Urothelium cell line (cell line): Measurements from ENCODE around the gene TUBB1.

ENCODE experiments used
- DNase-seq: peaks from one replicate; pipeline ENCODE4 v3.0.0; 2011; ENCODE audit warnings: low spot score, mixed read lengths
- FAIRE-seq: peaks from 2 replicates; lab custom pipeline; 2011; peaks lifted over from hg19 to GRCh38; lab: Jason Lieb, UNC

TUBB1 gene

GRCh38 chr20:59017493-59018231 lies 1.6 kb upstream of the TUBB1 start:
- DNase-seq = no peak
- no peak for FAIRE-seq

GRCh38 chr20:59018817-59019216 lies 412 bp upstream of the TUBB1 start:
- no peak for DNase-seq
- FAIRE-seq = no peak

DNA sequence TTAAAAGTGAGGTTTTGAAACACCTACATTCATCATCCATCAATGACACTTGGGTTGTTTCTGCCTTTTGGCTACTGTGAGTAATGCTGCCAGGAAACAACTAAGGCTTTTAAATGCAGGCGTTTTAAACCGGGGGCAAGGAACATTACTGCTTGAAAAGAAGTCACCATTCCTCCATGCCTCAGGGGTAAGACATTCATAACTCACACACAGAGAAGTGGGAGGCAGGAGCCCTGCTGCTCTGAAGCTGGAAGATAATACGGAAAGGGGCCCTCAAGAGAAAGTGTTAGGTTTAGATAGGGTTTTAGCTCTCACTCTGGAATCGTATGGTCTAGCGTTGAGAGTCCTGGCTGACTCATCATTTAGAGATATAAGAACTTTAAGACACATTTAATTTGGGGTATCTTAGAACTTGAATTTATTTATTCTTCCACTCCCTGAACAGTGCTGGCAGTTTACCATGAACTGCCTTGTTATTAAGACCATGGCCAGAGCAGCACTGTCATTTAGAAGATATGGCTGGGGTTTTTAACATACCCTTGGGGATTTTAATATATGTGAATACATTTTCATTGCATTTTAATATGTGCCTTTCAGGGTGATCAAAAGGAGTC lies 1.8 kb downstream of the TUBB1 start:
- FAIRE-seq = no peak

DNA sequence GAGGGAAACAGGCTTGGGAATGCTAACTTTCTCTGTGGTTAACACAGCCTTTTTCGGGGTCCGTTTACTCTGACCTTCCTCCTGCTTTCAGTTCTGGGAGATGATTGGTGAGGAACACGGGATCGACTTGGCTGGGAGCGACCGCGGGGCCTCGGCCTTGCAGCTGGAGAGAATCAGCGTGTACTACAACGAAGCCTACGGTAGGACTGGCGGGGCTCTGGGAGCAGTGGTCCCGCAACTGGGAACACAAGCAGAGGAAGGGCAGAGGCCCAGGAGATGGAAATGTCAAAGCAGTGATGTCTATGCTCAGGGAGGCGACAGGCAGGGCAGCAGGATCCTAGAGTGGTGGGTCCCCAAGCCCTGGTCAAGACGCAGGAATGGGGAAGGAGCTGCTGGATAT lies 3.5 kb downstream of the TUBB1 start:
- no peak for FAIRE-seq
- DNase-seq = no peak

More for the DNA sequence above, 1.8 kb downstream of the TUBB1 start:
- no peak for DNase-seq

DNA sequence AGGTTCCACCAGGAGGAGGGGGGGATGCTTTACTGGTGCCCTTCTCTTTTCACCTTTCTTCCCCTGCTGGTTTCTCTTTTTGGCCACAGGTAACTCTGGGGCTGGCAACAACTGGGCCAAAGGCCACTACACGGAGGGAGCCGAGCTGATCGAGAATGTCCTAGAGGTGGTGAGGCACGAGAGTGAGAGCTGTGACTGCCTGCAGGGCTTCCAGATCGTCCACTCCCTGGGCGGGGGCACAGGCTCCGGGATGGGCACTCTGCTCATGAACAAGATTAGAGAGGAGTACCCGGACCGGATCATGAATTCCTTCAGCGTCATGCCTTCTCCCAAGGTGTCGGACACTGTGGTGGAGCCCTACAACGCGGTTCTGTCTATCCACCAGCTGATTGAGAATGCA lies 4.4 kb downstream of the TUBB1 start:
- no peak for FAIRE-seq

DNA sequence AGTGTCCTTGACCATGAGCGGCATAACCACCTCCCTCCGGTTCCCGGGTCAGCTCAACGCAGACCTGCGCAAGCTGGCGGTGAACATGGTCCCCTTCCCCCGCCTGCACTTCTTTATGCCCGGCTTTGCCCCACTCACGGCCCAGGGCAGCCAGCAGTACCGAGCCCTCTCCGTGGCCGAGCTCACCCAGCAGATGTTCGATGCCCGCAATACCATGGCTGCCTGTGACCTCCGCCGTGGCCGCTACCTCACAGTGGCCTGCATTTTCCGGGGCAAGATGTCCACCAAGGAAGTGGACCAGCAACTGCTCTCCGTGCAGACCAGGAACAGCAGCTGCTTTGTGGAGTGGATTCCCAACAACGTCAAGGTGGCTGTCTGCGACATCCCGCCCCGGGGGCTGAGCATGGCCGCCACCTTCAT lies 4.9 kb downstream of the TUBB1 start:
- FAIRE-seq (no peak), DNase-seq (no peak)

More for the DNA sequence above, 4.4 kb downstream of the TUBB1 start:
- no peak for DNase-seq

- FAIRE-seq (no peak), DNase-seq (no peak)
Observed at GRCh38 chr20:59025086-59025485, 5.9 kb downstream of the TUBB1 start.

- FAIRE-seq = no peak
- no peak for DNase-seq
Observed at GRCh38 chr20:59025511-59025910, 6.3 kb downstream of the TUBB1 start.

GRCh38 chr20:59026904-59027740 lies 7.9 kb downstream of the TUBB1 start:
- FAIRE-seq = no peak
- DNase-seq = no peak

DNA sequence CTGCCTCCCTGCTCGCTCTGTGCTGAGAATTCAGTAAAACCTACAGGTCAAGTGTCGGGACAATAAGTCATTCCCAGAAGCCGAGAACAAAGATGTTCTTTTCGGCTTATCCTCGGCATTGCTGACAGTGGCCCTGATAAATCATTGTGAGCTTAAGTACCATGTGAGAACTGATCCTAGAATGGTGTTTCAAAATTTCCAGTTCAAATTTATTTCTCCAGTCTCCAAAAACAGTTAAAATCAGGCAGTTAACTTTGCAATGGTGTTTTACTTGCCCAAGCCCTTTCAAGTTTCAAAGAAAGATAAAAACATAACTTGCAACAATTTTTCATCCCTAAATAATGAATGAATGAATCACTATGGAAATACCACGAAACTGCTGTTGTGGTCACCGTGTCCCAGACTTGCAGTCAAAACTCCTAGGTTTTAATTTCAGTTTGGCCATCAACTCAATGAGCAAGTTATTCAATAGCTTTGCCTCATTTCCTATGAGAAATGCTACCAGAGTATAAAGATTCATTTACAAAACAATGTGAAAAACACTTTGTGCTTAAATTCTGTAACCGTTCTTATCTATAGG lies 8.6 kb downstream of the TUBB1 start:
- no peak for FAIRE-seq
- DNase-seq = no peak

- no peak for FAIRE-seq
Observed at GRCh38 chr20:59028812-59029211, 9.6 kb downstream of the TUBB1 start.

GRCh38 chr20:59030911-59031563 lies 11.8 kb downstream of the TUBB1 start:
- FAIRE-seq (no peak), DNase-seq (no peak)

More at GRCh38 chr20:59028812-59029211, 9.6 kb downstream of the TUBB1 start:
- no peak for DNase-seq

DNA sequence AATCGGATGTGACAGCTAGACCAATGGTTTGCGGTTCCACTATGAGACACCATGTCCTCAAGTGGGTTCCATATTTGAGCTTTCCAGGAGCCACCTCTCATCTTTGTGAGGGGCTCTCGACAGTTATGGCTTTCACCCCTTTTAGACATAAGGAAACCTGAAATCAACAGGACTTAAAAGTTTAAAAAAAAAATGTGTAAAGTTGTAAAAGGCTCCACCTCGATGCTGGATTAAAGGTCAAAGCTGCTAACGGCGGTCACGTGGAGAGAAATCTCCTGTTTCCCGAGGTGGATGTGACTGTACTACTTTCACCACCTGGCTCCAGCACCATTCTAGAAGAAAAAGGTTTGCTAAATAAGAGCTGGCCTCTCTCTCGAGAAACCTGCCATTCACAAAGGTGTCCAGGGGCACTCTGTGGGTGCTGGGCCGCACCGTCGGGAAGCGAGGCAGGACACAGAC lies 12.4 kb downstream of the TUBB1 start:
- DNase-seq (no peak), FAIRE-seq (no peak)

DNA sequence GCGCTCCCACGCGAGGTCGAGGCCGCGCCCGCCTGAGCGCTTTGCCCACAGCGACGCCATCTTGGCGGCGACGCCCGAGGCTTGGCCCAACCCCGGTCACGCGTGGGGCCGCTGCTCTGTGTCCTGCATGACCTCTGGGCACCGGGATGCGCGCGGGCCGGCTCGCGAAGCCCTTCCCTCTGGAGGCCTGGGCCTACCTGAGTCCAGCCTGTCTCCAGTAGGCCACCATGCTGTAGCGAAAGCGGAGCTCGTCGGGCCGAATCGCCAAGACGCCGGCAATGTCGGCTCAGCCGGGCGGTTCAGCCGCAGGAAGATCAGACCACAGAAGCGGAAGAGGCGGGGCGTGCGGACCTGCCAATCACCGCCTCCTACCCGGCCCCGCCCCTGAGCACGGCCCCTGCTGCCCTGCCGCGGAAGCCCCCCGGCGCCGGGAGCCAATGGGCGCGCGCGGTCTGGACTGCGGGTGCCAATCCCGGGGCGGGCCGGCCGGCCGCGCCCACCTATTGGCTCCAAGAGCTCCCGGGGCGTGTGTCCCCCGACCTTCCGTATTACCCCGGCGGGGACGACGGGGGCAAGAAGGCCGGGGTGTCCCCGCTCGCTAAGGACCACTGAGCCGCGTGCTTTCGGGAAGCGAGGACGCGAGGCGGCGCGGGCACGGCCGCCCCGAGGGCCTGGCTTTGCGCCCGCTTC lies 12.9 kb downstream of the TUBB1 start, which contains the start of gene ATP5F1E:
Gene ATP5F1E, minus strand, starts transcription at position 313 of the 690 bp plus-strand sequence. Its CDS starts 84 bp downstream, at position 229.
- peak; percentile 100 for DNase-seq
- FAIRE-seq = peak; percentile 78

GRCh38 chr20:59032713-59033059 lies 13.5 kb downstream of the TUBB1 start:
- FAIRE-seq = no peak
- DNase-seq = peak; percentile 65

GRCh38 chr20:59033093-59033492 lies 13.9 kb downstream of the TUBB1 start:
- FAIRE-seq (no peak), DNase-seq (no peak)

DNA sequence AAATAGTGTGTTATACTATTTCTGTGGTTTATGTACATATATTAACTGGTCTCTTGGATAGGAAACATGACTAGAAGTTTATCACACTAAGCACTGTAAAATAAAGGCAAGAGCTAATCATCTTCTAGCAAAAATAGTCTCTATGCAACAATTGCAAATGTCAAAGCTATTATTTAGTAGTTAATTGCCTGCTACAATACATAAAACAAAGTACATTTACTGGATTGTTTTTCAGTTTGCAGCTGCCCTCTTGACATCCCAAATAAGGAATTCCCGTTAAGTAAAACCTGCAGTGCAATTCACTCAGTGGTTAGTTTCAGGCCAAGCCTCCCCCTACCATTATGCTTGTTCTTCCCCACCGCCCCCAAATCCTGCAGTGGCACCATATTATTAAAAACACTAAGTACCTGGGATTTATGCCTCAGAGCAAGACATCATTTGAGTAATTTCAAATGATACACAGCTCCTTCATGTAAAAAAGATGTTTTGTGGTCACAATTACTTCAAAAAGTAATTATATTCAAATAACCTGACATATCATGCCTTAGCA lies 14.5 kb downstream of the TUBB1 start:
- FAIRE-seq (no peak), DNase-seq (no peak)

DNA sequence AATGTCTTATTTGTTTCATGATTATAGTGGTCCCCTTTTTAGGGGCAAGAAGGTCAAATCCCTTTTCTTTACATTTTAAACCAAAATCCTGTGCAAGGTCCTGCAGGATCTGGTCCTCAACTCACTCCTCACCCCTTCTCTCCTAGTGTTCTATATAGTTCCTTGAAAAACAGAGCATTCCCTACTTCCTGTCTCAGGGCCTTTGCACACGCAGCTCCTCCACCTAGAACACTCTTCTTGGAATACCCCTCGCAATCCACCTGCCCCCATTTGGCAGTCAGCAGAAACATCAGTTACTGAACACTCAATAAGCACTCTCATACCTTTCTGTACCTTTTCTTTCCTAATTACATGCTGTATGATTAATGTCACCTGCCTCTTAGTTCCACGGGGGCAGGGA lies 16.2 kb downstream of the TUBB1 start:
- DNase-seq (no peak), FAIRE-seq (no peak)

- FAIRE-seq = no peak
- DNase-seq = no peak
Observed at GRCh38 chr20:59037386-59037785, 18.2 kb downstream of the TUBB1 start.

DNA sequence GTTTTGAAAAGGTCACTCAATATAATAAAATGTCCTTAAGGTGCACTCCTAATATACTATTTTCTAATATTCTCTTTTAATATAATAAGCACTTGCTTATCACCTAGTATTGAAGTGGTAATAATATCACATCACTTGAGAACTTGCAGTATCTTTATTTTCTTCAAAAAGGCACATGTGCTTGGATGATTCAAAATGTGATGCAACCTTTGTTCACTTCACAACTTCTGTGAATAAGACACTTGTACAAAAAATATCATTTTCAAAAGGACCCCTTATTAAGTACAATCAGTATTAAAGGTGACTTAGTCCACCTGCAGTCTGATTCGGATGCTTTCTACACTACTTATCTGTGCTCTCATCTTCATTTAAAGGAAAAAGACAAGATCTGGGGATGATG lies 20.0 kb downstream of the TUBB1 start:
- DNase-seq = no peak
- FAIRE-seq = no peak
